Midbrain (tissue), 1 donor: ENCODE measurements around the gene LMAN2L.
"Not testable (repeated sequence)": the region's sequence is repeated elsewhere in the genome, so short reads cannot be mapped to it uniquely, and the experiment has no call there.

Source experiments
- DNase-seq: peaks from one replicate; lab custom pipeline; 2025; lab: John Stamatoyannopoulos, UW

The LMAN2L gene

DNA sequence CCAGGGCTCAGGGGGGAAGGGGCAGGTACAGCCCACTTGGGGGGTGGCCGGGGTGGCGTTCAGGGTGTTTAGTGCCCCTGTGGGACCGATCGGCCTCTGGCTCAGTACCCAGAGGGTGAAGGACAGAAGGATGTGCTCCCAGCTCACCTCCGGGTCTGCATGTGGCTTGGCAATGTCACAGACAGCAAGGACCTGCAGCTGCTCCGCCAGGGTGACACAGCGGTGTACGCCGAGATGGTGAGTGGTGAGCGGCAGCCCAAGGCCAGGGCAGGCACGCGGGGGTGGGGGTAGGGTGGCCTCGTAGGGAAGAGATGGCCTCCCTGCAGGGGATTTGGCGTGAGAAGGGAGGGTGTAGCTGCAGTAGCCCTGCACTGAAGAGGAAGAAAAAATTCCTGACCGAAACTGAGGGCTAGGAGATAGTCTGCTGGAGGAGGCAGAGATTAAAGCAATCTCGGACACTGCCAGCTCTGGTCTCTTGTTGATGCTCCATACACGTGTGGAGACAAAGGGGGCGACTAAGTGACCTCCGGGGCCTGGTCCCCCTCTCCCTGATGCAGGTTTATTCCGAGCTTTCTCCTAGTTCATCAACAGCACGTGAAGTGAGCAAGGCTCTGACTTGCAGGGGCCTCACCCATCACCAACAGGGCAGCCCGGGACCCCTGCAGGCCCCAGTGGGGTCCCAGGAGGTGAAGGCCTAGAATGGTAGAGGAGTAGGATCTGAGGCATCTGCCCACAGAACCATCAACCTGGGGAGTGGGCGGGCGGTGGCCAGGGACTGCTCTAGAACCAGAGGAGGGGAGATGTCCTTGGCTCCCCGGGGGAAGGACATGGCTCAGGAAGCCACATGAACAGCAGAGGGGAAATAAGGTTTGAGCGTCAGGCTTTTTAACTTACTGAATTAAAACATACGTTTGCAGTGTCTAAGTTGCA lies 51.9 kb downstream of the LMAN2L start:
- DNase-seq = no peak

DNA sequence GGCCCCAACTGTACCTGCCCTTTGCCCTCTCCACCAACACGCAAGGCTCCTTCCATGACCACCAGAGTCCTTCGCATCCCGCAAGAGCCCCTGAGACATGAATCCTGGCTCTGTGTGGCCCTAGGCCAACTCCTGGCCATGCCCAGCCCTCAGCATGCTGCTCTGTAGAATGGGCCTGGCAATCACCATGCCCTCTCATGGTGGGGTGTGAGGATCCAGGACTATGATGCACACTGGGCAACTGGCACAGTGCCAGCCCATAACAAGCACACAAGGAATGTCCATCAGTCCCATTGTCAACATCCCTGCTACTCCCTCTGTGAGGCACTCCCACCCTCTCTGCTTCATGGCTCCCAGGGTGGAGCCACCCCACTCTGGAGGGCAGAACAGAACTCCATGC lies 52.6 kb downstream of the LMAN2L start:
- DNase-seq = no peak

DNA sequence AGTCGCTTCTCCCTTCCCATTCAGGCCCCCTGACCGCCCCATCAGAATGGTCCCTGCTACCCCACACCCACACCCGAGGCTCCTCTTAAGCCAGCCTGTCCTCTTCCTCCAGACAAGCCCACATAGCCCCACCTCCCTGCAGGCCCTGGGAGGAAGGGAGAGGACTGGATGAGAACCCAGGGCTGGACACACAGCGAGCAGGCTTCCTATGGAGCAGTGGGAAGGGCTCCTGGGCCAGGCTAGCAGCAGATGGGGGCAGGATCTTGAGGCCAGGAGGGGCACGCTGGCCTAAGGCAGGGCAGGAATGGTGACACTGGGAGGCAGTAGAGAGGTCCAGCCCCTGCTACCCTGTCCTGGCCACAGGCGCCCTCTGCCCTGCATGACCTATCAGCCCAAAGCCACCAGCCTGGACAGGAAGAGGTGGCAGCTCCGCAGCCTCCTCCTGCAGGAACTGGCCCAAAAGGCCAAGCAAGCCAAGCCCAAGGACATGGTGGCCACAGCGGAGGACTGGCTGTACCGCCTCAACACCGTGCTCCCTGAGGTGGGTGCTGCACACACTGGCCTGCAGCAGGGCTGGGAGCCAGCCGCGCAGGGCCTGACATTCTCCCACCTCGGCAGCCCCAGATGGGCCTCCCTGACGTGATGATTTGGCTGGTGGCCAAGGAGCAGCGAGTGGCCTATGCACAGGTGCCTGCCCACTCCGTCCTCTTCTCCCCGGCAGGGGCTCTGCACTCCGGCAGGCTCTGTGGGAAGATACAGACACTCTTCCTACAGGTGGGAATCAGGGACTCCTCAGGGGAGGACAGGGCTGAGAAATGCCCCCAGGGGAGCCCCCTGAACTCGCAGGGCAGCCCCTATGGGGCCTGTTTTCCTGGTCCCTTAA lies 54.0 kb downstream of the LMAN2L start:
- DNase-seq = no peak

DNA sequence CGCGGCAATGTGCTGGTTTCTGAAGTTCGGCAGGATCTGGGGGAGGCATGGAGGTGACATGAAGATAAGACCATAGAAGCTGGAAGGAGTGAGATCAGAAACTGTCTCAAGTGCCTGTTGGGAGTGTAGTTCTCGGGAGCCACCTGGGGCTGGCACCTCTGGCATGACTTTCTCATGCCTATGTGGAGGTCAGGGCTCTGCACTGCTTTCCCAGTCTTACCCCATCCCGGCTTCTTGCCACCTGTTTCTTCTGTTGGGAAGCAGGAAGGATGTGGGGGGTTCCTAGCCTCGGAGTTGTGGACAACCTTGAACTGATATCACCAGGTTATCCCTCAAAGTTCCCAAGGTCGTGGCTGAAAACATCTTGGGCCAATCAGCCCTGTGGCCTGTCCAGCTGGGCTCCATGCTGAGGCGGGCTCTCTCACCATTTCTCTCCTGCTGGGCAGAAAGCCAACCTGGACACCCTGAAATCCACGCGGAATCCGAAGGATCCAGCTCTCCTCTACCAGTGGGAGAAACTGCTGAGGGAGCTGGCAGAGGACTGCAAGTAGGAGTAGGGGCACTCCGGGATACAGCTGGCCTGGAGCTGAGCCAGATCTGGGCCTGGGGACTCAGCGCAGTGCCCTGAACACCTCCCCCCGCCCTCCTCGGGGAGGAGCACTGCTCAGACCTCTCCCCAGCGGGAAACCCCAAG lies 54.8 kb downstream of the LMAN2L start:
- no peak for DNase-seq

DNA sequence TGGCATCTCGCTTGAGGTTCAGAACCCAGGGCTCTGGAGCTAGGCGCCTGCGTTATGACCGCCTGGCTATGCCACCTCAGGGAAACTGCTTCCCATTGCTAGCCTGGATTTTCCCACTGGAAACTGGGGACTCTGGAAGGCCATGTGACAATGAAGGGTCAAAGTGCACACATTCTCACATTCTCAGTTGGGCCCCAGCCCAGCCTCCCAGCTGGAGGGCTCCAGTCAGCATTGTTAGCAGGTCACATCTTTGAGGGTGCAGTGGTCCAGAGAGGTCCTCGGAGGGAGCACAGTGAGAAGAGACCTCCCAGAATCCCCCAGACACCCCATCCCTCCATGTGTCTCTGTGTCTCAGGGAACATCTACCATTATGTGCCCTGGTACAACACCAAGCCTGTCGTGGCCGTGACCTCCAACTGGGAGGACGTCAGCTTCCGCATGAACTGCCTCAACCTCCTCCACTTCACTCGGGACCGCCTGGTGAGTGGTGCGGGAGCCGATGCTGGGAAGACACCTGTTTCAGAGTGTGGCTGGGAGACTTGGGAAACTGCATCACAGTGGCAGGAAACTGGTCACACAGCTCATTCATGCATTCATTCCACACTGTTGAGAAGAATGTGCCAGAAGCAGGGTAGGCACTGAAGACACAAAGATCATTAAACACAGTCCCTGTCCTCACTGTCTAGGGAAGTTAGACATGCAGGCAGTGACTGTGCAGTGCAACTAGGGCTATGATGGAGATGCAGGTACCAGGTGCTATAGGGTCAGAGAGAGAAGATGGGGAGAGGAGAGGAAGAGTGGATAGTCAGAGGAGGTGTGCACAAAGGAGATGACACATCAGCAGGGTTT lies 55.7 kb downstream of the LMAN2L start:
- DNase-seq = no peak

DNA sequence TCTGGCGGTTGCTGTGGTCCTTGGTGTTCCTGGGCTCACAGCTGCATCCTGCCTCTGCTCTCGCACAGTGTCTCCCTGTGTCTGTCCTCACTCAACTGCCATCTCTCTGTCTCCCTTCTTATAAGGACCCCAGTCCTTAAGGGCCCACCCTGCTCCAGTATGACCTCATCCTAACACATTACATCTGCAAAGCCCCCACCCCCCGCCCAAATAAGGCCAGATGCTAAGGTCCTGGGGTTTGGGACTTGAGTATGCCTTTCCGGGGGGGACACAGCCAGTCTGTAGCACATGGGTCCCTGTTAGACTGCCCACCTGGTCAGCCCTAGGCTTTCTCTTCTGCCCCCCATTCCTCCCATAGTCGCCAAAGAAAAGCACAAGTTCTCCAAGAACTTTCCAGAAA lies 56.6 kb downstream of the LMAN2L start:
- DNase-seq = no peak

DNA sequence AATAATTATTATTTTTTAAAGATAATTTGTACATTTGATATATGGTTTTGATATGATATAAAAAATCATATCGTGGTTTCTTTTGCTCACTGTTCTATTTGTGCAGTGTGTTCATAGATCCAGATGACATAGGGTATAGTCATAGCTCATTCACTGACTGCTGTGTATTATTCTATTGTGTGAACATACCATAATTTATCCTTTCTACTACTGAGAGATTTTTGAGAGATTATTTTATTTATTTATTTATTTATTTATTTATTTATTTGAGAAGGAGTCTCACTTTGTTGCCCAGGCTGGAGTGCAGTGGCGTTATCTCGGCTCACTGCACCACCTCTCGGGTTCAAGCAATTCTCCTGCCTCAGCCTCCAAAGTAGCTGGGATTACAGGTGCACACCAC lies 58.3 kb downstream of the LMAN2L start:
- no peak for DNase-seq

DNA sequence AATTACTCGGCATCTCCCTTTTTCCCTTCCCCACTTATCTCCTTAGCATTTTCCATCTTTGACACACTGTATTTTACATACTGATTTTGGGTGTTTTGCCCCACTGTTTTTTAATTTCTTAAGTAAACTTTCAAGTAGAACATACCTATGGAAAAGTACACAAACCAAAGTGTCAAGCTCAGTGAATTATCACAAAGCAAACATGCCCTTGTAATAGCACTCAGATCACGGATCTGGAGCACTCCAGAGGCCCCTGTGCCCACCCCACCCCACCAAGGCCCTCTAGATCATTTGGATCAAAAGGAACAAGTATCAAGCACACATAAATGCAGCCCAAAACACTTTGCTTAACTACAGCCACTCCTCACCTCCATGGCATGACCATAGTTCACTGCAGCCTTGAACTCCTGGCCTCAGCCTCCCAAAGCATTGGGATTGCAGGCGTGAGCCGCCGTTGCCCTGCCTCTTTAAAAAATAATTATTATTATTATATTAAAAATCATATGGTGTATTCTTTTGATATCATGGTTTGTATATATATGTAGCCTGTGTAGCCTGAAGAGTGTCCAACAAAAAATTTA lies 59.2 kb downstream of the LMAN2L start:
- no peak for DNase-seq

DNA sequence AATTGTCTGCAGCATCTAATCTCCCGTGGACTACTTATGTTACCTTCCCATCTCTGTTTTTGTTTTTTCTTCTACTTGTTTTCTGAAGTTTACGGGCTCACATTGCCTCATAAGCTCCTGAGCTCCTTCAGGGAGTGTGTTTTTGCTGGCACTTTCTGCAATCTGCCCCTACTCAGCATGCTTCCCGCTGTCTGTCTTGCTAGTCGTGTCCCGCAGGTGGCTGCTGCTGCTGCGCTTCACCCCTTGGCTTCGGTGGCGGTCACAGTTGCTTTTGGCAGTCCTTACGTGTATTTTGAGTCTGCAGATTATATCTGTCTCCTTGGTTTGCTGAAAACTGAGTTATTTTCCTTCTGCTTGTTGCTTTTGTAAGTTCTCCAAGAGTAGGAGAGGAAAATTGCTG lies 60.0 kb downstream of the LMAN2L start:
- DNase-seq = no peak

DNA sequence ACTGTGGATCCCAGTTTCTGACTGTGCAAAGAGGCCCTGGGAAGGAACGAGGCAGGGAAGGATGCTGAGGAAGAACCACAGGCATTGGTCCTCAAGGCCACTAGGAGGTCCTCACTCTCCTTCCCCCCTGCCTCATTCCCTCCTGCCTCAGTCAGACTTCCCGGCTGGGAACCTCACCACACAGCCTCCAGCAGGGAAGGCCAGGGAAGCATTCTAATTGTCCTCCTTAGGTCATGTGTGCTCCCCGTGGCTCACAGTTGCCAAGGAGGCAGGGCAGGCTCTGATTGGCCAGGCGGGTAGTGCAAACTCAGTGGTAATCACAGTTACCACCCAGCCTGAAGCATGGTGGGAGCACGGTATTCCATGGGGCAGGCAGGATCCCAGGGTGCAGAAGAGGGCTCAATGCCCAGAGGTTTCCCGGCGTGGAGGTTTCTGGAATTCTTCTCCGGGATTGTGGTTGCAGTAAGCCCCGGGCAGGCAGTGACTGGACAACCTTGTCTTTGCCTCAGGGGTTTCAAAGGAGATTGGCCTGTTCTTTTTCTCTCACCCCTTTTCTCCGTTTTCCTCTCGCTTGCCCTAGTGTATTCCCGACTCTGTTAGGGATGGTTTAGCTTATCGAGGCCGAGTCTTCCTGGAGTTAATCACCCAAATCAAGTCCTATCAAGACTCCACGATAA lies 70.2 kb downstream of the LMAN2L start:
- no peak for DNase-seq

DNA sequence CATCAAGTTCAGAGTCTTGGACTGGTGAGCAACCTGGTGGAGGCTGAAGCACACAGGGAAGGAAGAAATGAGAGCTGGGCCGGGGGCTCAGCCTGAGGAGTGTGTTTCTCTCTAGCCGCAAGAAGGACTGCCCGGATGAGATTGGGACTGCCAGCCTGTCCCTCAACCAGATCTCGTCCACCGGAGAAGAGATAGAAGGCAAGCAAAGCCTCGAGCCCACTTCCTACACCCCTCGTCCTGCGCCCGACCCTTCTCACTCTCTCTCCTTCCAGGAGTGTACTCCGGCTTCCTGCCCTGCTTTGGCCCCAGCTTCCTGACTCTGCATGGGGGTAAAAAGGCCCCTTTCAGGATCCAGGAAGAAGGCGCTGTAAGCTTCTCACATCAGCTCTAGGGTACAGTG lies 71.1 kb downstream of the LMAN2L start:
- no peak for DNase-seq

DNA sequence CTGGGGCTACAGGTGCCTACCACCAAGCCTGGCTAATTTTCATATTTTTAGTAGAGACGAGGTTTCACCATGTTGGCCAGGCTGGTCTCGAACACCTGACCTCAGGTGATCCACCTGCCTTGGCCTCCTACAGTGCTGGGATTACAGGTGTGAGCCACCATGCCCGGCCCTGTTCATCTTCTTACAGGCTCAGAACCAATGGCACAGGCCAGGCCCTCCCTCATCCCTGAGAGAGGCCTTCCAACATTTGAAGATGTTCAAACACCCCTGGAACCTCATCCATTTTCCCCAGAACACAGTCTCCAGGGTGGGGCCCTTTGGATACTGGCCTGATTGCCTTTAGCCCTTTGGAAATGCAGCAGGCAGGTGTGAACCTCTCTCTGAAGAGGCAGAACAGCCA lies 74.1 kb downstream of the LMAN2L start:
- DNase-seq = not testable (repeated sequence)

DNA sequence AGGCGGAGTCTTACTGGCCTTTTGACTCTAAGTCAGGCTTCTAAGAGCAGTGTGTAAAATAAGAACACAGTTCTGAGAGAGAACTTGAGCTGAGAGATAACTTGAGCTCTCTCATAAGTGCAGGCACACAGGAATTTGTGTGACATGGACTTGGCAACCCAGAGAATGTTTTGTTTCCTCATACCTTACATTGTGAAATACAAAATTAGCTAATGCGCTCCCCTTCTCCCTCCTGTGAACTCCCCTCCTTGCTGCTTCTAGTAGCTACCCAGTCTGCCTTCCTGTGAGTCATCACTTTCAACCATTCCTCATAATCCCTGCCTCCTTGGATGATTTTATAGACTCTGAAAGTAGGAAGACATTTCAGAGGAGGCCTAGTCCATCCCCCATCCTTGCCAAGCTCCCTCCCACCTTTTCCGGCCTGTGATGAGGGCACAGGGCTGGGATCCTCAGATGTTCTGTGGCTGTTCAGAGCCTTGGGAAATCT lies 74.7 kb downstream of the LMAN2L start:
- no peak for DNase-seq

DNA sequence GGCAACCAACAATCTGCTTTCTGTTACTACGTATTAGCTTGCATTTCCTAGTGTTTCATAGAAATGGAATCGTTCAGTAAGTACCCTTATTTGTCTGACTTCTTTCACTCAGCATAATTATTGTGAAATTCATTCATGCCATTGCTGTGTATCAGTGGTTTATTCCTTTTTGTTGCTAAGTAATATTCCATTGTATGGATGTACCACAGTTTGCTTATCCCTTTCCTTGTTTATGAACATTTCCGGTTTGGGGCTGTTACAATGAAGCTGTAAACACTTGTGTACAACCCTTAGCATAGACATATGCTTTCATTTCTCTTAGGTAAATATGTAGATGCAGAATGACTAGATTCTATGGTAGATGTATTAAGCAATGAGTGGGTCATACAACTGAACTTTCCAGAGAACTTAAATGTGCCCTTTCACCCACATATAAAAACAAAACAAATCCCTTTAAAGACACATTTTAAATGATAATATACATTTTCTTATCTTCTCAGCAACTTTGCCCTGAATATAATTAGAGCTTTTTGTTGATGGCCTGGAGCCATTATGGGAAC lies 75.4 kb downstream of the LMAN2L start:
- DNase-seq = no peak

DNA sequence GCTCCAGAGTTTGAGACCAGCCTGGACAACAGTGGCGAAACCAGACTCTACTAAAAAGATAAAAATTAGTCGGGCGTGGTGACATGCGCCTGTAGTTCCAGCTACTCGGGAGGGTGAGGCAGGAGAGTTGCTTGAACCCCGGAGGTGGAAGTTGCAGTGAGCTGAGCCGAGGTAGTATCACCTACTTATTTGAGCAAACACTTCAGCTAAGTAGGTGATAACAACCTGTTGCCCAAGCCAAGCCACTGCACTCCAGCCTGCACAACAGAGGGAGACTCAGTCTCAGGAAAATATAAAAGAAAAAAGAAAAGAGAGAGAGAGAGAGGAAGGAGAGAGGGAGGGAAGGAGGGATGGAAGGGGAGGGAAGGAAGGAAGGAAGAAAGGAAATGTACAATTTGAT lies 76.0 kb downstream of the LMAN2L start:
- DNase-seq = no peak

DNA sequence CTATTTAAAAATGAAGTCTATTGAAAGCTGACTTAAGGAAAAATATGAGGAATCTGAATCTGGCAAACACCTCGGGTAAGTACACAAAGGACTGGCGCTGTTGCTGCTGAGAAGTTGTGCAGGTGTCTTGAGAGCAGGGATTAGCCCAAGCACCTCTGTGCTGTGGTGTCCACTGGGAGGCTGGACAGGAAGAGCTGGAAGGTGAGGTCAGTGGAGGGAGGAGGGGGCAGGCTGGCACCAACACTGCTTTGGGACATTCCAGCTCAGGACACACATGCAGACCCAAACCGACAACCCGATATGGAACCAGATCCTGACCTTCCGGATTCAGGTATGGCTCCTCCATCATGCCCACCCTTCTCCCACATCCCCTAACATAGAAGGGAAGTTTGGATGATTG lies 76.7 kb downstream of the LMAN2L start:
- no peak for DNase-seq

DNA sequence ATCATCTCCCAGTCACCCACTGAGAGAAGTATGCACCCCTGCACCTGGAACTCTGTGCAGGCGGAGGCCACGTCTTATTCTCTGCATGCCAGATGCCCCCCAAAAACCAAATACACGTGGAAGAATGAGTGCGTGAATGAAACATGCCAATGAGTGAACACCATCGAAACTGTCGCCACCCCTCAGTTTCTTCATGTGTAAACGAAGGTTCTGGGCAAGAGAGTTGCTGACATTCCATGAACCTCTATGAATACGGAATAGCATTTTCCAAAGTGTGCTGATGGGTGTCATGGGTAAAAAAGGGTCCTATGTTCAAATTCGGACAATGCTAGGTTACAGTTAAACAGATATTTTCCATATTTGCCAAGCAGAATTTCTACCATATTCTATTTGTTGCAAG lies 77.5 kb downstream of the LMAN2L start:
- no peak for DNase-seq

DNA sequence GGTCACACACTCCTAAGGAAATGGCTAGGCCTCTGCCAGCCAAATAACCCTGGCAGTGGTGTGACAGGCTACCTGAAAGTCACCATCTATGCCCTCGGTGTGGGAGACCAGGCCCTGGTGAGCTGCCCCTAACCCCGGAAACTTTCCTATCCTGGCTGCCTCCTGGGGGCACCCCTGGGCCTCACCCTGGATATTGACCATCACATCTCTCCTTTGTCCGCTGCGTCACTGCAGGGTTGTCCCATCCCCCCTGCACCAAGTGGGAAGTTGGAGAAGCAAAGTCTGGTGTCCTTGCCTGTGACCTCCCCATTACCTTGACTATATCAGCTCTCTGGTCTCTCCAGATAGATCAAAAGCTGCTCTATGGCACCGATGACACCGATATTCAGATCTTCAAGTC lies 78.5 kb downstream of the LMAN2L start:
- no peak for DNase-seq

DNA sequence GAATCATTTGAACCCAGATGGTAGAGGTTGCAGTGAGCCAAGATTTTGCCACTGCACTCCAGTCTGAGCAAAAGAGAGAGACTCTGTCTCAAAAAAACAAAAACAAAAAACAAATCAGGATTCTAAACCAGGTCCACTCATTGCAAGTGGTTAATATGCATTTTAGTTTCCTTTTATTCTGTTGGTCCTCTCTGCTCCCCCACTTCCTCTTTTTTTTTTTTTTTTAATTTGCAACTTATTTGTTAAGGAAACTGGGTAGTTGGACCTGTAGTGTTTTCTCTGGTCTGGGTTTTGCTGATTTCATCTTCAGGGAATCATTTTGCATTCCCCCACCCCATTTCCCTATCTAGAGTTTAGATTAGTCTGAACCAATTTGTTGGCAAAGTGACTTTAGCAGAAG lies 83.3 kb downstream of the LMAN2L start:
- no peak for DNase-seq
